ENCODE measurements around the gene ADGRE1. TPM values are rescaled to one million over a fixed set of nuclear protein-coding genes. Genes with fewer than 3 reads are reported as not detected.

The ADGRE1 gene
- total RNA-seq, 3 donors from 2014 or later: 0.16 to 0.87 (median 0.29) TPM

DNA sequence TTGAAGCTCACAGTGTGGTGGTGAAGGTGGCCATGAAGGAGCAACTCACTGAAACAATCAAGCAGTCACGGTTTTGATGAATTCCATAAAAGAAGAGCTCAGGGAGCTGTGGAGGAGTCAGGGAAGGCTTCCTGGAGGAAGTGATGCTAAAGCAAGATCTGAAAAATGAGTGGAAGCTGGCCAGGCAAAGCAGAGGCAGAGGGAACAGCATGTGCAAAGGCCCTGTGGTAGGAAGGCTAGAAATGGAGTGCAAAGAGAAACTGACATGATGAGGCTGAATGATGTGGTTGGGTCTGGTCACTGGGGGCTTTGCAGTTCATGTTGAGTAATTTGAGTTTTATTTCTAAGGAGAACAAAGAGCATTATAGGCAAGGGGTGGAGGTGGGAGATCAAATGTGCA is 6.9 kb downstream of the ADGRE1 start:
- TF ChIP-seq, protein P1, sequence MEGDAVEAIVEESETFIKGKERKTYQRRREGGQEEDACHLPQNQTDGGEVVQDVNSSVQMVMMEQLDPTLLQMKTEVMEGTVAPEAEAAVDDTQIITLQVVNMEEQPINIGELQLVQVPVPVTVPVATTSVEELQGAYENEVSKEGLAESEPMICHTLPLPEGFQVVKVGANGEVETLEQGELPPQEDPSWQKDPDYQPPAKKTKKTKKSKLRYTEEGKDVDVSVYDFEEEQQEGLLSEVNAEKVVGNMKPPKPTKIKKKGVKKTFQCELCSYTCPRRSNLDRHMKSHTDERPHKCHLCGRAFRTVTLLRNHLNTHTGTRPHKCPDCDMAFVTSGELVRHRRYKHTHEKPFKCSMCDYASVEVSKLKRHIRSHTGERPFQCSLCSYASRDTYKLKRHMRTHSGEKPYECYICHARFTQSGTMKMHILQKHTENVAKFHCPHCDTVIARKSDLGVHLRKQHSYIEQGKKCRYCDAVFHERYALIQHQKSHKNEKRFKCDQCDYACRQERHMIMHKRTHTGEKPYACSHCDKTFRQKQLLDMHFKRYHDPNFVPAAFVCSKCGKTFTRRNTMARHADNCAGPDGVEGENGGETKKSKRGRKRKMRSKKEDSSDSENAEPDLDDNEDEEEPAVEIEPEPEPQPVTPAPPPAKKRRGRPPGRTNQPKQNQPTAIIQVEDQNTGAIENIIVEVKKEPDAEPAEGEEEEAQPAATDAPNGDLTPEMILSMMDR (IDR thresholded peaks at IDR 0.05): no peak
- intact Hi-C loops (cut with DNase I, micrococcal nuclease): no loop called here
- ATAC-seq: no peak

DNA sequence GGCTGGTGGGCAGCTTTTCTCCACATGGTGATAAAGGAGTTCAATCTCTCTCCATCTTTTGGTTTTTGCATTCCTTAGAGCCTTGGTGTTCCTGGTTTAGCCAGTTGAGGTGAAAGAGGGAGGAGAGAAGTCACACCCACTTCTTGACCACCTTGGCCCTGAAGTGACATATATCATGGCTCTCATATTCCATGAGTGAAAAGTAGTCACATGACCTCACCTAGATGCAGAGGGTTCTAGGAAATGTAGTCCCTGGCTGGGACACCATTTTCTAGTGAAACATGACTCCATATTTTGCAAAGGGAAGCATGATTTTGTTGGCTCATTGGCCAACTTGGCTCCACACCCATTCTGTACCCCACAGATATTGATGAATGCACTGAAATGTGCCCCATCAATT is 16.1 kb downstream of the ADGRE1 start:
- peaks cover 35% of the 10 kb centered on the region for H3K9me3 ChIP-seq
- ATAC-seq: no peak
- TF ChIP-seq, protein P1 (IDR thresholded peaks at IDR 0.05): no peak
- H3K36me3 ChIP-seq (ENCODE audit: low read depth): no peaks in the 10 kb centered on the region
- H3K4me3 ChIP-seq: no peak overlapping the region
- DNase-seq: no peak
- intact Hi-C loops (cut with DNase I, micrococcal nuclease): no loop called here
- H3K4me1 ChIP-seq (ENCODE audit: low read depth): no peaks in the 10 kb centered on the region

More for the DNA sequence above, 6.9 kb downstream of the ADGRE1 start:
- Histone ChIP-seq H3K9me3 (no peaks in the 10 kb centered on the region), H3K36me3 (ENCODE audit: low read depth) (no peaks in the 10 kb centered on the region), H3K4me1 (ENCODE audit: low read depth) (no peaks in the 10 kb centered on the region), H3K4me3 (no peak overlapping the region)
- no peak for DNase-seq

DNA sequence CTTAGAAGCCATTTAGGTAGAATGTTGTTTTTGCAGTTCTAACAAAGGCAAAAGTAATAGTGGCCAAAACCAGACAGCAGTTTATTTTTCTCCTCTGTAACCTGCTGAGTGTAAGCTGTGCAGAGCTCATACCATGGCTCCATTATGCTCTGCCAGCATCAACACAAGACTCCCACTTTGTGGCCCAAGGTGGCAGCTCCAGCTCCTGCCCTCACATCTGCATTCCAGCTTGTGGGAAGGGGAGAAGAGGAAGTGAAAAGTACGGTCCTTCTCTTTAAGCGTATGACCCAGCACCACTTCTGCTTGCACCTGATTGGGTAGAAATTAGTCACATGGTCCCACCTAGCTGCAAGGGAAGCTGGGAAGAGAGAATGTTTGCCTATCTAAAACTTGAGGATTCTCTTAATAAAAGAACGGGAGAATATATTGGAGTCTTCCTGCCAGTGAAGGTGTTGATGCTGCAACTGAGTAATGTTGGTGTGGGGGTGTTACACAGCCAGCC is 19.2 kb downstream of the ADGRE1 start:
- H3K9me3 ChIP-seq: peaks cover 23% of the 10 kb centered on the region

DNA sequence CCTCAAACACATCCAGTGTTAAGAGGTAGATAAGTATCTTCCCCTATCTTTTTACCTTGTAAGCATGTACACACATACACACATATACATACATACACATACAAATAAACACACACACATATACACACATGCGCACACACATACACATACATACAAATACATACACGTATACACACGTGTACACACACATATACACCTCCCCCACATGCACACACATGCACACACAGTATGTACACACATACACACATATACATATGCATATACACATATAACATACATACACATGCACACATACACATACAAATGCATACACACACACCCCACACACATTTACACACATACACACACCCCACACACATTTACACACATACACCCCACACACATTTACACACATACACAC is 24.1 kb downstream of the ADGRE1 start:
- H3K4me1 ChIP-seq (ENCODE audit: low read depth): no peaks in the 10 kb centered on the region
- H3K36me3 ChIP-seq (ENCODE audit: low read depth): no peaks in the 10 kb centered on the region
- ATAC-seq: no peak
- DNase-seq: no peak
- H3K9me3 ChIP-seq: peaks cover 30% of the 10 kb centered on the region
- intact Hi-C loops (cut with DNase I, micrococcal nuclease): no loop called here
- TF ChIP-seq, protein P1 (IDR thresholded peaks at IDR 0.05): no peak
- H3K4me3 ChIP-seq: no peak overlapping the region

More for the DNA sequence above, 19.2 kb downstream of the ADGRE1 start:
- Histone ChIP-seq H3K4me1 (ENCODE audit: low read depth) (no peaks in the 10 kb centered on the region), H3K4me3 (no peak overlapping the region), H3K36me3 (ENCODE audit: low read depth) (no peaks in the 10 kb centered on the region)
- TF ChIP-seq, protein P1 (IDR thresholded peaks at IDR 0.05): no peak
- DNase-seq (no peak), ATAC-seq (no peak)
- intact Hi-C loops (cut with DNase I, micrococcal nuclease): no loop called here

DNA sequence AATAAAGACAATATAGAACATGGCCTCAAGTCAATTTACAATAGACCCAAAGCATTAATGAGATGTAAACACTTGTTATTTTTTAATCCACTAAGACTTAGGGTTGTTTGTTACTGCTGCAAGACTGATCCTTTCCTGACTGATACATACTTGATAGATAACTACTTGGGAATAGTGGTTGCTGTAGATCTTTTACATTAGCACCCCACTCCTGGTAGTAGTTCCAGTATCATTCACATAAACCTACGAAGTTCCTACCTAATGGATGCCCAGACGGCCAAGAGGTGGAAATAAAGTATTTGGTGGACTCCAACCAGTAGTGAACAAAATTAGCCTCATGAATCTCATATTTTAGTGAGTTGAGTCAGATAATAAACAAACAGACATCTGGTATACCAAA is 26.9 kb downstream of the ADGRE1 start:
- intact Hi-C loops (cut with DNase I, micrococcal nuclease): no loop called here
- Histone ChIP-seq H3K4me3 (no peak overlapping the region), H3K4me1 (ENCODE audit: low read depth) (no peaks in the 10 kb centered on the region), H3K9me3 (peaks cover 13% of the 10 kb centered on the region), H3K36me3 (ENCODE audit: low read depth) (no peaks in the 10 kb centered on the region)
- ATAC-seq: no peak
- TF ChIP-seq, protein P1 (IDR thresholded peaks at IDR 0.05): no peak
- DNase-seq: no peak

DNA sequence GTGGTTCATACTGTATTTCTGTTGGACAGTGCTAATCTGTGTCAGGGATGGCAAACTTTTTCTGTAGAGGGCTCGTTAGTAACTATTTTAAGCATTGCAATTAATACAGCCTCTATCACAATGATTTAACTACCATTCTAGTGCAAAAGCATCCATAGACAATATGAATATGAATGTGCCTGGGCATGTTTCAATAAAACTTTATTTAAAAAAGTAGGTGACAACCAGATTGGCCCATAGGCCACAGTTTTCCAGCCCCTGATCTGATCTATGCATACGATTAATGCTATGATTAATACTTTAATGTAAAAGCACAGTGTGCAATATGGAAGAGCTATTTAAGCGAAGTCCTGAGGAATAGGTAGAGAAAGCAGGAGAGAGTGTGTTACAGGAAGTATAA is 29.6 kb downstream of the ADGRE1 start:
- ATAC-seq (no peak), DNase-seq (no peak)
- Histone ChIP-seq H3K4me1 (ENCODE audit: low read depth) (no peaks in the 10 kb centered on the region), H3K36me3 (ENCODE audit: low read depth) (no peaks in the 10 kb centered on the region), H3K4me3 (no peak overlapping the region), H3K9me3 (peaks cover 13% of the 10 kb centered on the region)
- intact Hi-C loops (cut with DNase I, micrococcal nuclease): no loop called here
- TF ChIP-seq, protein P1 (IDR thresholded peaks at IDR 0.05): no peak

Measured in mucosa of descending colon (tissue), 3 donors.